Neural cell (in vitro differentiated cells): ENCODE results near the gene FAU. TPM values are rescaled to one million over a fixed set of nuclear protein-coding genes. Genes with fewer than 3 reads are reported as not detected.

ENCODE experiments used
- H2AFZ ChIP-seq: fragments of 200-600, 300-800 bp; sonication (generic), shearing (Covaris generic); 2 replicates; pipeline ENCODE4 v1.6.0; 2014; ENCODE audit warnings: low read depth, mild to moderate bottlenecking, antibody characterized with exemption, low read length, moderate library complexity
- H3F3A ChIP-seq: fragments of 200-600 bp; shearing (Covaris generic); 2 replicates; pipeline ENCODE4 v1.6.1; 2016; ENCODE audit warnings: mild to moderate bottlenecking, moderate library complexity, mixed read lengths, antibody characterized with exemption, low read length; ENCODE audit not compliant: insufficient read depth, poor library complexity, severe bottlenecking
- H3K27ac ChIP-seq: fragments of 200-600, 300-800 bp; sonication (generic), shearing (Covaris generic); 2 replicates; pipeline ENCODE4 v1.5.1; 2014; ENCODE audit warnings: mild to moderate bottlenecking, low read length, moderate library complexity
- H3K27me3 ChIP-seq: fragments of 300-800, 200-600 bp; sonication (generic), shearing (Covaris generic); 2 replicates; pipeline ENCODE4 v1.6.0; 2014; ENCODE audit warnings: mild to moderate bottlenecking, low read depth, low read length, moderate library complexity; ENCODE audit not compliant: insufficient read depth
- H3K36me3 ChIP-seq: fragments of 300-800, 200-600 bp; sonication (generic), shearing (Covaris generic); 2 replicates; pipeline ENCODE4 v1.5.1; 2014; ENCODE audit warnings: mild to moderate bottlenecking, antibody characterized with exemption, low read length, moderate library complexity; ENCODE audit not compliant: insufficient read depth
- H3K4me2 ChIP-seq: fragments of 300-800, 200-600 bp; sonication (generic), shearing (Covaris generic); 2 replicates; pipeline ENCODE4 v1.6.0; 2014; ENCODE audit warnings: mild to moderate bottlenecking, low read length
- H3K4me3 ChIP-seq: fragments of 300-800, 200-600 bp; sonication (generic), shearing (Covaris generic); 2 replicates; pipeline ENCODE4 v1.5.1; 2014; ENCODE audit warnings: mild to moderate bottlenecking, low read length, moderate library complexity
- H3K79me2 ChIP-seq: fragments of 200-600 bp; shearing (Covaris generic); replicated peaks from 2 replicates; pipeline ENCODE4 v1.6.0; 2014; ENCODE audit warnings: mild to moderate bottlenecking, low read length, moderate library complexity; ENCODE audit not compliant: insufficient read depth
- H3K9ac ChIP-seq: fragments of 300-800, 200-600 bp; sonication (generic), shearing (Covaris generic); 2 replicates; pipeline ENCODE4 v1.6.1; 2016; ENCODE audit warnings: mild to moderate bottlenecking, low read length, mixed read lengths
- H3K9me2 ChIP-seq: fragments of 200-600 bp; shearing (Covaris generic); 2 replicates; pipeline ENCODE4 v1.6.1; 2016; ENCODE audit warnings: mild to moderate bottlenecking, low read length, mixed read lengths; ENCODE audit not compliant: insufficient read depth
- H3K9me3 ChIP-seq: fragments of 200-600, 300-800 bp; sonication (generic), shearing (Covaris generic); 2 replicates; pipeline ENCODE4 v1.6.1; 2016; ENCODE audit warnings: mild to moderate bottlenecking, mixed run types, low read length, moderate library complexity, mixed read lengths
- H4K20me1 ChIP-seq: fragments of 200-600 bp; shearing (Covaris generic); 2 replicates; pipeline ENCODE4 v1.6.1; 2016; ENCODE audit warnings: mild to moderate bottlenecking, mixed run types; ENCODE audit not compliant: insufficient read depth
- EP300 ChIP-seq: fragments of 450-650 bp; conservative IDR thresholded peaks from 2 replicates; pipeline ENCODE4 v1.6.1; 2014; ENCODE audit warnings: antibody characterized with exemption, mild to moderate bottlenecking, moderate library complexity; ENCODE audit not compliant: poor library complexity, severe bottlenecking
- EZH2 ChIP-seq: fragments of 200-600, 300-800 bp; shearing (Covaris generic), sonication (generic); IDR thresholded peaks from 2 replicates; pipeline ENCODE4 v1.6.1; 2014; ENCODE audit warnings: antibody characterized with exemption, low read length, borderline replicate concordance, mild to moderate bottlenecking; ENCODE audit not compliant: insufficient read depth, poor library complexity, severe bottlenecking
- MXI1 ChIP-seq: fragments of 450-650 bp; conservative IDR thresholded peaks from 2 replicates; pipeline ENCODE4 v1.6.1; 2014; ENCODE audit warnings: antibody characterized with exemption, mild to moderate bottlenecking; ENCODE audit not compliant: poor library complexity, severe bottlenecking
- POLR2AphosphoS5 ChIP-seq: IDR thresholded peaks from 2 replicates; pipeline ENCODE4 v1.6.1; 2012
- RAD21 ChIP-seq: fragments of 450-650 bp; conservative IDR thresholded peaks from 2 replicates; pipeline ENCODE4 v1.6.1; 2014; ENCODE audit warnings: antibody characterized with exemption, mild to moderate bottlenecking, moderate library complexity
- SMC3 ChIP-seq: fragments of 450-650 bp; conservative IDR thresholded peaks from 2 replicates; pipeline ENCODE4 v1.6.1; 2014; ENCODE audit warnings: antibody characterized with exemption, mild to moderate bottlenecking, moderate library complexity; ENCODE audit not compliant: poor library complexity
- TAF1 ChIP-seq: IDR thresholded peaks from 2 replicates; pipeline ENCODE4 v1.6.1; 2012; ENCODE audit warnings: low read depth
- polyA plus RNA-seq: library from polyadenylated mRNA; depleted of rRNA; stranded (reverse); fragments of >200 nt; gene quantifications from 2 replicates; pipeline ENCODE4 v1.2.3, GENCODE V29; 2014
- TF ChIP-seq, protein P1 (sequence below): fragments of 450-650 bp; IDR thresholded peaks from 2 replicates; pipeline ENCODE4 v1.5.1; 2014; ENCODE audit warnings: antibody characterized with exemption, mild to moderate bottlenecking, moderate library complexity; ENCODE audit not compliant: poor library complexity, severe bottlenecking
- TF ChIP-seq, protein P2 (sequence below): IDR thresholded peaks from 2 replicates; pipeline ENCODE4 v1.6.1; 2012; ENCODE audit warnings: borderline replicate concordance

FAU gene
- polyA plus RNA-seq, 1 donor from 2014 or later, result 420 TPM

DNA sequence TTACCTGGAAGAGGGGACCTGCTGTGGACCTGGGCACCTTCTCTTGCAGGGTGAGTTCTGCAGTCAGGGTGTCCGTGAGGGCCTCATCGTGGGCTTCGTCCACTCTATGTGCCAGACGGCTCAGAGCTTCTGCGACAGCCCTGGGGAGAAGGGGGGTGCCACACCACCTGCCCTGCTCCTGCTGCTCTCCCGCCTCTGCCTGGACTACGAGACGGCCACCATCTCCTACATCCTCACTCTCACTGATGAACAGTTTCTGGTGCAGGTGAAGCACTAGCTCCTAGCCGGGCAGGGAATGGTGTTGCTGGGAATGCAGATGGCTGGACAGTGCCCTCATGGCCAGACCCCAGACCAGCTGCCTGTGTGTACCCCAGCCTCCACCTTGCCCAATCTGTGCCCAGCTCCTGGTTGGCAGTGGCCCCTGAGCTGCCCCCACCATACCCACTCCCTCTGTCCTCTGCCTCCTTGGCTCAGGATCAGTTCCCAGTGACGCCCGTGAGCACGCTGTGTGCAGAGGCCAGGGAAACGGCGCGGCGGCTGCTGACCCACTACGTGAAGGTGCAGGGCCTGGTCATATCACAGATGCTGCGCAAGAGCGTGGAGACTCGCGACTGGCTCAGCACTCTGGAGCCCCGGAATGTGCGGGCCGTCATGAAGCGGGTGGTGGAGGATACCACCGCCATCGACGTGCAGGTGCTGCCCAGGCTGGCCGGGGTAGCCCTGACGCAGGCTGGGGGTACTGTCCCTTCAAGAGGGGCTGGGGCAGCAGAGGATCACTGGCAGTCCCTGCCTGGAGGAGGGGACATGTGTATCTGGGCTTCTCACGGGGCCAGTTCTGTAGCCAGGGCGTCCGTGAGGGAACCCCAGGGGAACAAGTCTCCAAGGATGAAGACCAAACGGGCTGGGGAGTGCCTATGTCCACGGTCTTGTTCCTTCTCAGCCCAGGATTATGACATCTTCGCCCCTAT, 12.4 kb downstream of the FAU start:
- Histone ChIP-seq H3K27me3 (no peaks in the 10 kb centered on the region), H3K36me3 (no peaks in the 10 kb centered on the region), H3K4me3 (no peak overlapping the region), H3K9ac (no peak overlapping the region), H3K9me3 (no peaks in the 10 kb centered on the region), H3K4me2 (no peak overlapping the region), H3K79me2 (peaks cover 19% of the 10 kb centered on the region), H3K9me2 (no peaks in the 10 kb centered on the region), H3F3A (no peaks in the 10 kb centered on the region), H3K27ac (no peak overlapping the region), H2AFZ (no peak overlapping the region), H4K20me1 (no peaks in the 10 kb centered on the region)
- no peak for TF ChIP-seq MXI1
- no peak for TF ChIP-seq EZH2
- no peak for TF ChIP-seq EP300
- no peak for TF ChIP-seq RAD21
- TF ChIP-seq, protein P1, sequence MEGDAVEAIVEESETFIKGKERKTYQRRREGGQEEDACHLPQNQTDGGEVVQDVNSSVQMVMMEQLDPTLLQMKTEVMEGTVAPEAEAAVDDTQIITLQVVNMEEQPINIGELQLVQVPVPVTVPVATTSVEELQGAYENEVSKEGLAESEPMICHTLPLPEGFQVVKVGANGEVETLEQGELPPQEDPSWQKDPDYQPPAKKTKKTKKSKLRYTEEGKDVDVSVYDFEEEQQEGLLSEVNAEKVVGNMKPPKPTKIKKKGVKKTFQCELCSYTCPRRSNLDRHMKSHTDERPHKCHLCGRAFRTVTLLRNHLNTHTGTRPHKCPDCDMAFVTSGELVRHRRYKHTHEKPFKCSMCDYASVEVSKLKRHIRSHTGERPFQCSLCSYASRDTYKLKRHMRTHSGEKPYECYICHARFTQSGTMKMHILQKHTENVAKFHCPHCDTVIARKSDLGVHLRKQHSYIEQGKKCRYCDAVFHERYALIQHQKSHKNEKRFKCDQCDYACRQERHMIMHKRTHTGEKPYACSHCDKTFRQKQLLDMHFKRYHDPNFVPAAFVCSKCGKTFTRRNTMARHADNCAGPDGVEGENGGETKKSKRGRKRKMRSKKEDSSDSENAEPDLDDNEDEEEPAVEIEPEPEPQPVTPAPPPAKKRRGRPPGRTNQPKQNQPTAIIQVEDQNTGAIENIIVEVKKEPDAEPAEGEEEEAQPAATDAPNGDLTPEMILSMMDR, result no peak
- TF ChIP-seq SMC3, result no peak
- TF ChIP-seq TAF1, result no peak

DNA sequence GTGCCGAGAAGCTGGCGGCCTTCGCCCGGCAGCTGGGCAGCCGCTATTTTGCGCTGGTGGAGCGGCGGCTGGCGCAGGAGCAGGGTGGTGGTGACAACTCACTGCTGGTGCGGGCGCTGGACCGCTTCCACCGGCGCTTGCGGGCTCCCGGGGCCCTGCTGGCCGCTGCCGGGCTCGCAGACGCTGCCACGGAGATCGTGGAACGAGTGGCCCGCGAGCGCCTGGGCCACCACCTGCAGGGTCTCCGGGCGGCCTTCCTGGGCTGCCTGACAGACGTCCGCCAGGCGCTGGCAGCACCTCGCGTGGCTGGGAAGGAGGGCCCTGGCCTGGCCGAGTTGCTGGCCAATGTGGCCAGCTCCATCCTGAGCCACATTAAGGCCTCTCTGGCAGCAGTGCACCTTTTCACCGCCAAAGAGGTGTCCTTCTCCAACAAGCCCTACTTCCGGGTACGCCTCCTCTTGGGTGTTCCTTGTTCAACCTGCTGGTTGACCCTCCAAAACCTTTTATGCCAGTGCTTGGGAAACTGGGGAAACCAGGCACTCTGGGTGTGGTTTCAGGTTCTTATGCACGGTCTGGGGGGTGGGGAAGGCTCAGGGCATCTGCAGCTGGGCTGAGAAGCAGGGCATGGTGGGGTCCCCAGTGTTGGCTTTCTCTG, 13.3 kb downstream of the FAU start:
- Histone ChIP-seq H3K4me3 (no peak overlapping the region), H3K36me3 (no peaks in the 10 kb centered on the region), H3K27ac (no peak overlapping the region), H2AFZ (no peak overlapping the region), H3K9me2 (no peaks in the 10 kb centered on the region), H4K20me1 (no peaks in the 10 kb centered on the region), H3K9ac (no peak overlapping the region), H3K9me3 (no peaks in the 10 kb centered on the region), H3K4me2 (no peak overlapping the region), H3K27me3 (no peaks in the 10 kb centered on the region), H3K79me2 (peaks cover 10% of the 10 kb centered on the region), H3F3A (no peaks in the 10 kb centered on the region)
- TF ChIP-seq, protein P1, result no peak
- TF ChIP-seq POLR2AphosphoS5 (no peak), EP300 (no peak)
- TF ChIP-seq, protein P2, sequence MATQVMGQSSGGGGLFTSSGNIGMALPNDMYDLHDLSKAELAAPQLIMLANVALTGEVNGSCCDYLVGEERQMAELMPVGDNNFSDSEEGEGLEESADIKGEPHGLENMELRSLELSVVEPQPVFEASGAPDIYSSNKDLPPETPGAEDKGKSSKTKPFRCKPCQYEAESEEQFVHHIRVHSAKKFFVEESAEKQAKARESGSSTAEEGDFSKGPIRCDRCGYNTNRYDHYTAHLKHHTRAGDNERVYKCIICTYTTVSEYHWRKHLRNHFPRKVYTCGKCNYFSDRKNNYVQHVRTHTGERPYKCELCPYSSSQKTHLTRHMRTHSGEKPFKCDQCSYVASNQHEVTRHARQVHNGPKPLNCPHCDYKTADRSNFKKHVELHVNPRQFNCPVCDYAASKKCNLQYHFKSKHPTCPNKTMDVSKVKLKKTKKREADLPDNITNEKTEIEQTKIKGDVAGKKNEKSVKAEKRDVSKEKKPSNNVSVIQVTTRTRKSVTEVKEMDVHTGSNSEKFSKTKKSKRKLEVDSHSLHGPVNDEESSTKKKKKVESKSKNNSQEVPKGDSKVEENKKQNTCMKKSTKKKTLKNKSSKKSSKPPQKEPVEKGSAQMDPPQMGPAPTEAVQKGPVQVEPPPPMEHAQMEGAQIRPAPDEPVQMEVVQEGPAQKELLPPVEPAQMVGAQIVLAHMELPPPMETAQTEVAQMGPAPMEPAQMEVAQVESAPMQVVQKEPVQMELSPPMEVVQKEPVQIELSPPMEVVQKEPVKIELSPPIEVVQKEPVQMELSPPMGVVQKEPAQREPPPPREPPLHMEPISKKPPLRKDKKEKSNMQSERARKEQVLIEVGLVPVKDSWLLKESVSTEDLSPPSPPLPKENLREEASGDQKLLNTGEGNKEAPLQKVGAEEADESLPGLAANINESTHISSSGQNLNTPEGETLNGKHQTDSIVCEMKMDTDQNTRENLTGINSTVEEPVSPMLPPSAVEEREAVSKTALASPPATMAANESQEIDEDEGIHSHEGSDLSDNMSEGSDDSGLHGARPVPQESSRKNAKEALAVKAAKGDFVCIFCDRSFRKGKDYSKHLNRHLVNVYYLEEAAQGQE, result no peak
